ENCODE results near the gene MATK. TPM values are rescaled to one million over a fixed set of nuclear protein-coding genes. Genes with fewer than 3 reads are reported as not detected.
A peak's percentile ranks its signal among the peaks of the same experiment; 100 is the strongest.

MATK gene
- total RNA-seq, 2 donors from 2014 or later: 0.66 to 1.2 TPM

DNA sequence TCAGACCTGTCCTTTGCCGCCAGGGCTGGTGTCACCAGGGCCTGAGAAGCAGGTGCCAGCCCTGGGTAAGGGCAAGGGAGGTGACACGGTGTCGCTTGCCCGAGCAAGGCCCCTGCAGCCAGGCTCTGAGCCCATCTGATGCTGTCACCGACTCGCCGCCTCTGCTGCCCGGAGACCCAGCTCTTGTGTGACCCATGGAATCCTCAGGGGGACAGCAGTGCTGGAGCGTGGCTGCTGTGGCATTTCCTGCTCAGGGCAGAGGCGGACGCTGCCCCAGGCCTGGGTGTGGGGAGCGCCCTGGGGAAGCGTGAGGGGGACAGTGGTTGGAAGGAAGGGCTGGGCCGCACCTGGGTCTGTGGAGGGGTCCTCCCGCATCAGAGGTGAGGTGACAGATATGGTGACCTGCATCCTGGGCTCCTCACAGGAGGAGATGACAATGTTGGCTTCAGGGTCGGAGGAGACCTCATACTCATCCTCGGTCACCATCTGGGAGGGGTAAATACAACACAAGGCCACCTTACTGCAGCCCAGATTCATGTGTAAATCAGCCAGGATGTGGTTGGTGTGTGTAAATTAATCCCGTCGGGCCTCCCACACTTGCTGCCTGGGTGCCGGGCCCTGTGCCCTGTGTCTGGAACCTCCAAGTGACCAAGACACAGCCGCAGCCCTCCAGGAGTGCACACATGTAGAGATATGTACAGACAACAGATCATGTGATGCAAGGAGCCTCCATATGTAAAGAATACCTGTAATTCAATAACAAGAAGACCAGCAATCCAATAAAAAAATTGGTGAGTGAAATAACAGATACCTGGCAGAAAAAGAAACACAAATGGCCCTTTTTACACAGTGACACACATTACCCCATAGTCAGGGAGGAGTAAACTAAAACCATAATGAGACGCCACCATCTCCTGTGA is 27.6 kb upstream of the MATK start:
- no peaks in the 10 kb centered on the region for H3K36me3 ChIP-seq
- peak overlapping the region in 1 of 2 donors; percentile 24 for H3K9ac ChIP-seq (ENCODE audit: low read depth in 2 of 2, low read length in 2 of 2)
- H3K27me3 ChIP-seq: no peaks in the 10 kb centered on the region
- H3K27ac ChIP-seq: no peak overlapping the region
- intact Hi-C loops (cut with DNase I): loop anchor here (10.0 kb wide), 1 partner anchor 49 kb away; the partner anchor contains the start of genes APBA3 and MRPL54
- DNase-seq: no peak
- no peak overlapping the region for H3K4me3 ChIP-seq
- TF ChIP-seq, protein P1, sequence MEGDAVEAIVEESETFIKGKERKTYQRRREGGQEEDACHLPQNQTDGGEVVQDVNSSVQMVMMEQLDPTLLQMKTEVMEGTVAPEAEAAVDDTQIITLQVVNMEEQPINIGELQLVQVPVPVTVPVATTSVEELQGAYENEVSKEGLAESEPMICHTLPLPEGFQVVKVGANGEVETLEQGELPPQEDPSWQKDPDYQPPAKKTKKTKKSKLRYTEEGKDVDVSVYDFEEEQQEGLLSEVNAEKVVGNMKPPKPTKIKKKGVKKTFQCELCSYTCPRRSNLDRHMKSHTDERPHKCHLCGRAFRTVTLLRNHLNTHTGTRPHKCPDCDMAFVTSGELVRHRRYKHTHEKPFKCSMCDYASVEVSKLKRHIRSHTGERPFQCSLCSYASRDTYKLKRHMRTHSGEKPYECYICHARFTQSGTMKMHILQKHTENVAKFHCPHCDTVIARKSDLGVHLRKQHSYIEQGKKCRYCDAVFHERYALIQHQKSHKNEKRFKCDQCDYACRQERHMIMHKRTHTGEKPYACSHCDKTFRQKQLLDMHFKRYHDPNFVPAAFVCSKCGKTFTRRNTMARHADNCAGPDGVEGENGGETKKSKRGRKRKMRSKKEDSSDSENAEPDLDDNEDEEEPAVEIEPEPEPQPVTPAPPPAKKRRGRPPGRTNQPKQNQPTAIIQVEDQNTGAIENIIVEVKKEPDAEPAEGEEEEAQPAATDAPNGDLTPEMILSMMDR (IDR thresholded peaks at IDR 0.05): no peak
- no peaks in the 10 kb centered on the region for H3K4me1 ChIP-seq
- H3K9me3 ChIP-seq: no peaks in the 10 kb centered on the region

- H3K36me3 ChIP-seq: no peaks in the 10 kb centered on the region
- H3K27ac ChIP-seq: no peak overlapping the region
- TF ChIP-seq, protein P1 (IDR thresholded peaks at IDR 0.05): no peak
- no peak overlapping the region for H3K4me3 ChIP-seq
- H3K27me3 ChIP-seq: no peaks in the 10 kb centered on the region
- no peak overlapping the region for H3K9ac ChIP-seq (ENCODE audit: low read depth in 2 of 2, low read length in 2 of 2)
- DNase-seq: no peak
- intact Hi-C loops (cut with DNase I): loop anchor here (10.0 kb wide), 1 partner anchor 46 kb away; the partner anchor contains the start of genes APBA3 and MRPL54
- H3K4me1 ChIP-seq: no peaks in the 10 kb centered on the region
- H3K9me3 ChIP-seq: no peaks in the 10 kb centered on the region
Observed at GRCh38 chr19:3810708-3811355, 24.7 kb upstream of the MATK start.

GRCh38 chr19:3809881-3810707 is 23.9 kb upstream of the MATK start:
- TF ChIP-seq, protein P1 (IDR thresholded peaks at IDR 0.05): no peak
- Histone ChIP-seq H3K9ac (ENCODE audit: low read depth in 2 of 2, low read length in 2 of 2) (no peak overlapping the region), H3K27me3 (no peaks in the 10 kb centered on the region), H3K9me3 (no peaks in the 10 kb centered on the region), H3K4me1 (no peaks in the 10 kb centered on the region), H3K4me3 (no peak overlapping the region), H3K27ac (no peak overlapping the region), H3K36me3 (no peaks in the 10 kb centered on the region)
- DNase-seq: no peak
- intact Hi-C loops (cut with DNase I): loop anchor here (10.0 kb wide), 1 partner anchor 45 kb away; the partner anchor contains the start of genes APBA3 and MRPL54

DNA sequence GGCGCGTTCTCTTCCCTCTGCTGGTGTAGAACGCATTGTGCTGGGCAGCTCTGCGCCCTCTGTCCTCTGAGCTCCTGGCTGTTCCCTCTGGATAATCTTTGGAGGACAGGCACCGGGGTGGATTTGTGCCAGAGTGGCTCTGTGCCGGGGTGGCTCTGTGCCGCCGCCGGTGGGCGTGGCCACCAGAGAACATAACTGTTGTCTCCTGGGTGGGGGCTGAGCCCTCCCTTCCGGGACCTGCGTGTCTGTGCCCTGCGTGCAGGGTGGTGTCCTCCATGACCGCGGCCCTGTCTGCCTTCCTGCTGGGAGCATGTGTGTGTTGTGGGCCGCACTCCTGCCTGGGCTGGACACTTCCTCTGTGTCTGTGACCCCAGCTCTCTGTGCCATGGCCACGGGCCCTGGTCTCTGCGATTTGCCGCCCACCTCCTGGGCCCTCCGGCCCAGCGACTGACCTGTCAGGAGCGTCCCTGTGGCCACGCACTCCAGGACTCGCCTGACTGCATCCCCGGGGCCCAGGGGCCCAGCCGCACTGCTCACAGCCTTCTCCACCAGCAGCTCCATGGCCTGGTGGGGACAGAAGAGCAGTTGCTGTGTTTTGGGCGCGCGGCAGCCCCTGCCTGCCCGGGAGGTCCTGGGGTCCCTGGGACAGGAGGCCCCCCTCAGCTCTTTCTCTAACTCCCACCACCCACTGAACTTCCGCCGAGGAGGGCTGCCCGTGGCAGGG is 22.4 kb upstream of the MATK start:
- H3K9me3 ChIP-seq: no peaks in the 10 kb centered on the region
- TF ChIP-seq, protein P1 (IDR thresholded peaks at IDR 0.05): no peak
- no peaks in the 10 kb centered on the region for H3K27me3 ChIP-seq
- no peaks in the 10 kb centered on the region for H3K4me1 ChIP-seq
- H3K27ac ChIP-seq: no peak overlapping the region
- no peaks in the 10 kb centered on the region for H3K36me3 ChIP-seq
- intact Hi-C loops (cut with DNase I): no loop called here
- DNase-seq: no peak
- H3K4me3 ChIP-seq: no peak overlapping the region
- no peak overlapping the region for H3K9ac ChIP-seq (ENCODE audit: low read depth in 2 of 2, low read length in 2 of 2)
